GM18867 (cell line): Measurements from ENCODE around the gene OR2A2.

Experiments used
- ATAC-seq: cut with Tn5 transposase; IDR thresholded peaks from one replicate; pipeline ENCODE4 v1.9.1; 2021; ENCODE audit warnings: mild to moderate bottlenecking, moderate library complexity; ENCODE audit not compliant: unreplicated experiment

Gene OR2A2

GRCh38 chr7:144137501-144137900, 28.1 kb downstream of the OR2A2 start:
- no peak for ATAC-seq

- ATAC-seq: no peak
These were observed 32.8 kb downstream of the OR2A2 start for GRCh38 chr7:144142187-144142586.

- no peak for ATAC-seq
These were observed 35.0 kb downstream of the OR2A2 start for GRCh38 chr7:144144426-144144825.

GRCh38 chr7:144148224-144148827, 38.9 kb downstream of the OR2A2 start:
- no peak for ATAC-seq

- ATAC-seq: no peak
These were observed 49.5 kb downstream of the OR2A2 start for GRCh38 chr7:144158861-144159260.
